NCI-H2171 treated with DMSO at 0.1 percent for 48 hours (cell line): ENCODE results near the gene SERPINH1.

Source experiments
- DNase-seq: peaks from one replicate; lab custom pipeline; 2025; lab: John Stamatoyannopoulos, UW

SERPINH1 gene

GRCh38 chr11:75596914-75597313 lies 34.9 kb downstream of the SERPINH1 start:
- no peak for DNase-seq

- peak; percentile 6 for DNase-seq
Measured at GRCh38 chr11:75597636-75598035, 35.6 kb downstream of the SERPINH1 start.

GRCh38 chr11:75598264-75598663 lies 36.2 kb downstream of the SERPINH1 start:
- DNase-seq: no peak

- DNase-seq: no peak
Measured at GRCh38 chr11:75598900-75599299, 36.8 kb downstream of the SERPINH1 start.

- no peak for DNase-seq
Measured at GRCh38 chr11:75600356-75600755, 38.3 kb downstream of the SERPINH1 start.

GRCh38 chr11:75601494-75601893 lies 39.4 kb downstream of the SERPINH1 start:
- no peak for DNase-seq

GRCh38 chr11:75602951-75603350 lies 40.9 kb downstream of the SERPINH1 start:
- DNase-seq: no peak

GRCh38 chr11:75603791-75604736 lies 42.0 kb downstream of the SERPINH1 start:
- no peak for DNase-seq

GRCh38 chr11:75606099-75606498 lies 44.0 kb downstream of the SERPINH1 start:
- no peak for DNase-seq

- no peak for DNase-seq
Measured at GRCh38 chr11:75611823-75612222, 49.8 kb downstream of the SERPINH1 start.

GRCh38 chr11:75615751-75616150 lies 53.7 kb downstream of the SERPINH1 start:
- DNase-seq: no peak

- DNase-seq: no peak
Measured at GRCh38 chr11:75616281-75616680, 54.2 kb downstream of the SERPINH1 start.
